GM12891 (cell line): ENCODE results near the gene LILRA2.
A peak's percentile ranks its signal among the peaks of the same experiment; 100 is the strongest.
"Not testable (repeated sequence)": the region's sequence is repeated elsewhere in the genome, so short reads cannot be mapped to it uniquely, and the experiment has no call there.

Experiments used
- DNase-seq: peaks from one replicate; pipeline ENCODE4 v3.0.0; 2011; ENCODE audit warnings: low spot score; ENCODE audit not compliant: insufficient read length
- FAIRE-seq: peaks from 2 replicates; lab custom pipeline; 2011; peaks lifted over from hg19 to GRCh38; lab: Jason Lieb, UNC
- PAX5 ChIP-seq: IDR thresholded peaks from 2 replicates; pipeline ENCODE4 v1.6.1; 2011; ENCODE audit warnings: low read length, moderate library complexity, mild to moderate bottlenecking; ENCODE audit not compliant: insufficient read depth, severe bottlenecking
- POLR2A ChIP-seq: IDR thresholded peaks from 2 replicates; pipeline ENCODE4 v1.6.1; 2011; ENCODE audit warnings: low read depth, low read length, control low read depth
- POLR2AphosphoS5 ChIP-seq: IDR thresholded peaks from 2 replicates; pipeline ENCODE4 v1.6.1; 2011; ENCODE audit warnings: low read depth, low read length, control low read depth
- POU2F2 ChIP-seq: IDR thresholded peaks from 2 replicates; pipeline ENCODE4 v1.6.1; 2011; ENCODE audit warnings: low read depth, mild to moderate bottlenecking, control low read depth, low read length, moderate library complexity
- SPI1 ChIP-seq: IDR thresholded peaks from 2 replicates; pipeline ENCODE4 v1.6.1; 2011; ENCODE audit warnings: low read depth, low read length, control low read depth
- TAF1 ChIP-seq: IDR thresholded peaks from 2 replicates; pipeline ENCODE4 v1.6.1; 2011; ENCODE audit warnings: low read depth, low read length, control low read depth

The LILRA2 gene

GRCh38 chr19:54630782-54631181 lies 57.2 kb downstream of the LILRA2 start:
- FAIRE-seq (no peak), DNase-seq (no peak)
- TF ChIP-seq SPI1 (no peak), POU2F2 (0 out of 2 replicates have a peak, but pooled peaks have one; percentile 7), POLR2AphosphoS5 (no peak), POLR2A (no peak; the same call in 1 of the 2 replicates), TAF1 (no peak)

GRCh38 chr19:54631489-54632337 lies 58.1 kb downstream of the LILRA2 start:
- FAIRE-seq, DNase-seq: not testable (repeated sequence)

GRCh38 chr19:54632517-54632916 lies 58.9 kb downstream of the LILRA2 start:
- FAIRE-seq = not testable (repeated sequence)

GRCh38 chr19:54633401-54633800 lies 59.8 kb downstream of the LILRA2 start:
- FAIRE-seq (no peak), DNase-seq (no peak)
- TF ChIP-seq SPI1 = no peak
- TF ChIP-seq POLR2AphosphoS5 = no peak
- TF ChIP-seq POLR2A = no peak
- TF ChIP-seq POU2F2 = no peak
- TF ChIP-seq PAX5 = no peak
- TF ChIP-seq TAF1 = no peak

More at GRCh38 chr19:54632517-54632916, 58.9 kb downstream of the LILRA2 start:
- DNase-seq = not testable (repeated sequence)

- FAIRE-seq, DNase-seq: not testable (repeated sequence)
- 0 out of 2 replicates have a peak, but pooled peaks have one; percentile 23 for TF ChIP-seq POLR2A
Measured at GRCh38 chr19:54636081-54636480, 62.5 kb downstream of the LILRA2 start.

GRCh38 chr19:54638683-54639082 lies 65.1 kb downstream of the LILRA2 start:
- DNase-seq = no peak
- no peak for TF ChIP-seq POU2F2
- no peak for TF ChIP-seq POLR2AphosphoS5
- no peak for TF ChIP-seq TAF1
- no peak for TF ChIP-seq POLR2A
- TF ChIP-seq SPI1 = no peak
- TF ChIP-seq PAX5 = no peak
- peak; percentile 5 for FAIRE-seq
